Peyer's patch (tissue), 4 donors: ENCODE measurements around the gene DIP2B.

Experiments used
- CTCF ChIP-seq, 6 experiments: fragments of 450-650 bp in 4 of 6; fragments of 200-600 bp in 2 of 6; sonication (generic) in 1 of 6; IDR thresholded peaks; one replicate each; pipeline ENCODE4 v1.5.1; 2017 to 2019; ENCODE audit warnings: antibody characterized with exemption in 6 of 6, mild to moderate bottlenecking in 3 of 6, moderate library complexity in 1 of 6
- POLR2A ChIP-seq, 2 donors: fragments of 450-650 bp; IDR thresholded peaks; one replicate each; pipeline ENCODE4 v1.5.1; 2017; ENCODE audit warnings: antibody characterized with exemption in 2 of 2, mild to moderate bottlenecking in 2 of 2, moderate library complexity in 2 of 2

DNA sequence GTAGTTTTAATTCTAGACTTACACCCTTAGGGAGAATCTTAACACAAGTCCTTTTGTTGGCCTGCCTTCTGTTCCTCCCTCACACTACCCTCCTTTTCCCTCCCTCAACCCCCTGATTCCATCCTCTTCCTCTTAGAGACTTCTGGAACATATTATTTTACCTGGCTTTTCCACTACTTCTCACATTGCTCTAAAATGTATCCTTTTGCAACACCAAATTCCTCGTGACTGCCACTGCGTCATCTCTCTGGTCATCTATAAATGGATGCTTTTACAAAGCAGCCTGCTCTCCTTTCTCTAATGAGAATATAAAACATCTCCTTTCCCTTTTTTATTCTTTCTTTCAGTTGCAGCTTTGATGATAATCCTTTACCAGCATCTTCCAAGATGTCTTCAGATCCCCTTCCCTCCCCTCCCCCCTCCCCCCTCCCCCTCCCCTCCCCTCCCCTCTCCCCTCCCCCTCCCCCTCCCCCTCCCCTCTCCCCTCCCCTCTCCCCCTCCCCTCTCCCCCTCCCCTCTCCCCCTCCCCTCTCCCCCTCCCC lies 93.6 kb downstream of the DIP2B start:
- TF ChIP-seq CTCF (IDR thresholded peaks at IDR 0.05) (no peak), POLR2A (IDR thresholded peaks at IDR 0.05) (no peak)
